Hematopoietic multipotent progenitor cell (in vitro differentiated cells): Measurements from ENCODE around the gene YTHDF1. TPM values are rescaled to one million over a fixed set of nuclear protein-coding genes. Genes with fewer than 3 reads are reported as not detected.

Experiments used
- small RNA-seq: library from RNA; depleted of rRNA; stranded (forward); fragments of <200 nt; gene quantifications from one replicate; pipeline ENCODE3, GENCODE V24; 2012
- total RNA-seq: library from RNA; depleted of rRNA; stranded (reverse); fragments of >200 nt; gene quantifications from one replicate; pipeline ENCODE4 v1.2.3, GENCODE V29; 2012

YTHDF1 gene
- total RNA-seq, 1 donor, result 23.4 TPM

Small RNA genes within 50 kb of the gene (small RNA-seq; reads per million reads assigned to genes)
- not detected for gene MIR124-3
- not detected for gene MIR3196

Other genes with a start within 250 kb of the YTHDF1 start
- gene BHLHE23, start 209.2 kb downstream of the YTHDF1 start, total RNA-seq, result 1.3 TPM
- not detected for gene BIRC7, start 19.8 kb upstream of the YTHDF1 start, total RNA-seq
- not detected for gene NKAIN4, start 38.3 kb upstream of the YTHDF1 start, total RNA-seq
- gene ARFGAP1, start 56.7 kb upstream of the YTHDF1 start, total RNA-seq, result 60.9 TPM
- gene COL20A1, start 77.1 kb upstream of the YTHDF1 start, total RNA-seq, result not detected
- gene CHRNA4, start 145.2 kb upstream of the YTHDF1 start, total RNA-seq, result not detected